SU-DHL-6 (cell line): ENCODE results near the gene TMEM9B.

Source experiments
- H2AFZ ChIP-seq: fragments of 200-600 bp; sonication (generic); 2 replicates; pipeline ENCODE4 v1.6.1; 2014; ENCODE audit warnings: low read depth, mild to moderate bottlenecking, moderate library complexity, mixed read lengths, antibody characterized with exemption, low read length; ENCODE audit not compliant: severe bottlenecking
- H3F3A ChIP-seq: fragments of 200-600 bp; shearing (Covaris generic); 2 replicates; pipeline ENCODE4 v1.6.0; 2016; ENCODE audit warnings: antibody characterized with exemption, mild to moderate bottlenecking; ENCODE audit not compliant: insufficient read depth
- H3K27ac ChIP-seq: fragments of 200-600 bp; sonication (generic); 2 replicates; pipeline ENCODE4 v1.5.1; 2016; ENCODE audit warnings: low read depth, mild to moderate bottlenecking, low read length, moderate library complexity, mixed read lengths
- H3K27me3 ChIP-seq: fragments of 200-600 bp; sonication (generic), shearing (Covaris generic); 2 replicates; pipeline ENCODE4 v1.6.0; 2014; ENCODE audit warnings: mild to moderate bottlenecking, low read length
- H3K36me3 ChIP-seq: fragments of 200-600 bp; sonication (generic); 2 replicates; pipeline ENCODE4 v1.6.1; 2014; ENCODE audit warnings: mild to moderate bottlenecking, low read length, mixed read lengths
- H3K4me2 ChIP-seq: fragments of 300-600, 200-600 bp; shearing (Covaris generic), sonication (generic); 2 replicates; pipeline ENCODE4 v1.6.0; 2014; ENCODE audit warnings: low read length, low read depth, mild to moderate bottlenecking; ENCODE audit not compliant: poor library complexity, severe bottlenecking
- H3K4me3 ChIP-seq: fragments of 200-600 bp; sonication (generic); 2 replicates; pipeline ENCODE4 v1.5.1; 2014; ENCODE audit warnings: antibody characterized with exemption, low read length, mild to moderate bottlenecking, mixed read lengths; ENCODE audit not compliant: insufficient read depth, poor library complexity, severe bottlenecking
- H3K79me2 ChIP-seq: fragments of 200-600 bp; sonication (generic); 2 replicates; pipeline ENCODE4 v1.6.1; 2014; ENCODE audit warnings: mild to moderate bottlenecking, low read length, moderate library complexity; ENCODE audit not compliant: insufficient read depth
- H3K9ac ChIP-seq: fragments of 200-600 bp; sonication (generic); 2 replicates; pipeline ENCODE4 v1.7.0; 2014; ENCODE audit warnings: mild to moderate bottlenecking, low read length
- H3K9me2 ChIP-seq: fragments of 200-600 bp; sonication (generic); replicated peaks from 2 replicates; pipeline ENCODE4 v1.6.1; 2014; ENCODE audit warnings: low read length; ENCODE audit not compliant: insufficient read depth
- H3K9me3 ChIP-seq: fragments of 200-600 bp; sonication (generic); 2 replicates; pipeline ENCODE4 v1.6.1; 2014; ENCODE audit warnings: low read length, mixed read lengths; ENCODE audit not compliant: insufficient read depth
- H4K20me1 ChIP-seq: fragments of 200-600 bp; sonication (generic); 2 replicates; pipeline ENCODE4 v1.6.1; 2014; ENCODE audit warnings: low read depth, mild to moderate bottlenecking, antibody characterized with exemption, low read length, moderate library complexity, mixed read lengths
- EZH2phosphoT487 ChIP-seq: fragments of 200-600 bp; sonication (generic), shearing (Covaris generic); conservative IDR thresholded peaks from 2 replicates; pipeline ENCODE4 v1.6.1; 2018; ENCODE audit warnings: mild to moderate bottlenecking, antibody characterized with exemption, low read length, moderate library complexity, mixed read lengths
- TF ChIP-seq, protein P1 (sequence below): fragments of 200-600 bp; sonication (generic); IDR thresholded peaks from one replicate; pipeline ENCODE4 v1.5.1; 2017; ENCODE audit warnings: antibody characterized with exemption, mild to moderate bottlenecking, low read length, moderate library complexity; ENCODE audit not compliant: insufficient read depth, poor library complexity, severe bottlenecking

Gene TMEM9B

DNA sequence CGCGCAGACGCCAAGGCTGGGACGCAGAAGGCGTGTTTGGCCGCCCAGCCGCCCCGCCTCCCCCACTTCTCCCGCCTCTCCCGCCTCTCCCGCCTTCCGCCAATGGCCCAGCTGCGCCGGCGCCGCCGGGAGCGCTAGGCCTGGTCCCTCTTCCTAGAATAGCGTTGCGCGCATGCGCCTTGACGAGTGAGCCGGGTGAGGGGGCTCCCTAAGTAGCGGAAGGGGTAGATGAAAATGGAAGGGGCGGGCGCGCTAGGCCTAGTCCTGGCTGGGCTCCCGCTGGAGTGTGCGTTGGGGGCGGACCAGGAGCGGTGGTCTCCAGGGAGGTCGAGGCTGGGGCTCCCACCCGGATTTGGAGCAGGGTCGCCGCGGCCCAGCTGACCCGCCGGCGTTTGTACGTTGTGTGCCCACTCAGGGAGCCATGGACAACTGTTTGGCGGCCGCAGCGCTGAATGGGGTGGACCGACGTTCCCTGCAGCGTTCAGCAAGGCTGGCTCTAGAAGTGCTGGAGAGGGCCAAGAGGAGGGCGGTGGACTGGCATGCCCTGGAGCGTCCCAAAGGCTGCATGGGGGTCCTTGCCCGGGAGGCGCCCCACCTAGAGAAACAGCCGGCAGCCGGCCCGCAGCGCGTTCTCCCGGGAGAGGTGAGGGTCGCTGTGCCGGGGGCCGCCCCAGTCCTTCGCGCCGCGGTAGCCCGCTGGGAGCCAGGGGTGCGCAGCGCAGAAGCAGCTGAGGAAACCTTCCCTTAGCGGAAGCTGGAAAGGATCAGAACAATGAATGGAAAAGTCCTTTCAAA lies 53.0 kb downstream of the TMEM9B start, which contains the start of gene AKIP1:
AKIP1 (plus strand) TSS at position 161 of the 795 bp plus-strand sequence; CDS start at position 422, 261 bp downstream.
- Histone ChIP-seq H3K9me2 (no peaks in the 10 kb centered on the region), H3K36me3 (no peaks in the 10 kb centered on the region), H4K20me1 (no peaks in the 10 kb centered on the region), H3K27me3 (no peaks in the 10 kb centered on the region), H3K4me2 (peak within 1 kb of the TSS; percentile 50), H3K79me2 (no peaks in the 10 kb centered on the region), H3K9ac (peak within 1 kb of the TSS; percentile 65), H3K4me3 (peak within 1 kb of the TSS; percentile 58), H3K9me3 (no peaks in the 10 kb centered on the region), H3F3A (peaks cover 10% of the 10 kb centered on the region), H2AFZ (peak within 1 kb of the TSS; percentile 97), H3K27ac (no peak within 1 kb of the TSS)
- TF ChIP-seq, protein P1, sequence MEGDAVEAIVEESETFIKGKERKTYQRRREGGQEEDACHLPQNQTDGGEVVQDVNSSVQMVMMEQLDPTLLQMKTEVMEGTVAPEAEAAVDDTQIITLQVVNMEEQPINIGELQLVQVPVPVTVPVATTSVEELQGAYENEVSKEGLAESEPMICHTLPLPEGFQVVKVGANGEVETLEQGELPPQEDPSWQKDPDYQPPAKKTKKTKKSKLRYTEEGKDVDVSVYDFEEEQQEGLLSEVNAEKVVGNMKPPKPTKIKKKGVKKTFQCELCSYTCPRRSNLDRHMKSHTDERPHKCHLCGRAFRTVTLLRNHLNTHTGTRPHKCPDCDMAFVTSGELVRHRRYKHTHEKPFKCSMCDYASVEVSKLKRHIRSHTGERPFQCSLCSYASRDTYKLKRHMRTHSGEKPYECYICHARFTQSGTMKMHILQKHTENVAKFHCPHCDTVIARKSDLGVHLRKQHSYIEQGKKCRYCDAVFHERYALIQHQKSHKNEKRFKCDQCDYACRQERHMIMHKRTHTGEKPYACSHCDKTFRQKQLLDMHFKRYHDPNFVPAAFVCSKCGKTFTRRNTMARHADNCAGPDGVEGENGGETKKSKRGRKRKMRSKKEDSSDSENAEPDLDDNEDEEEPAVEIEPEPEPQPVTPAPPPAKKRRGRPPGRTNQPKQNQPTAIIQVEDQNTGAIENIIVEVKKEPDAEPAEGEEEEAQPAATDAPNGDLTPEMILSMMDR: no peak
- no peak for TF ChIP-seq EZH2phosphoT487

DNA sequence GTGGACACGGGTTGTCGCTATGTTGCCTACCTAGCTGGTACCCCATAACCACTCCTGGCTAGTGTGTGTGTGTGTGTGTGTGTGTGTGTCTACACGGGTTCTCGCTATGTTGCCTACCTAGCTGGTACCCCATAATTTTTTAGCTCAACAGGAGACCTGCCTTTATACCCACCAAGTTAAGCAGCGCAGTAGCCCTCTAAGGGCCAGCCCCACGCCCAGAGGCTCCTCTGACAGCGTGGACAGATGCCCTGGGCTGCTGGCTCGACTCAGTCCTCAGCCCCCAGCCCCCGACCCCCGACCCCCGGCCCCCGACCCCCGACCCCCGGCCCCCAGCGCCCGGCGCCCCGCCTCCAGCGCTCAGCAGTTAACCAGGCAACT lies 53.6 kb downstream of the TMEM9B start:
- Histone ChIP-seq H3K79me2 (no peaks in the 10 kb centered on the region), H3K27me3 (no peaks in the 10 kb centered on the region), H2AFZ (no peak overlapping the region), H3F3A (peaks cover 10% of the 10 kb centered on the region), H3K9ac (peak overlapping the region; percentile 65), H3K4me3 (peak overlapping the region; percentile 58), H3K36me3 (no peaks in the 10 kb centered on the region), H3K9me2 (no peaks in the 10 kb centered on the region), H3K9me3 (no peaks in the 10 kb centered on the region), H3K27ac (no peak overlapping the region), H4K20me1 (no peaks in the 10 kb centered on the region), H3K4me2 (peak overlapping the region; percentile 50)
- TF ChIP-seq, protein P1: no peak
- TF ChIP-seq EZH2phosphoT487: no peak

DNA sequence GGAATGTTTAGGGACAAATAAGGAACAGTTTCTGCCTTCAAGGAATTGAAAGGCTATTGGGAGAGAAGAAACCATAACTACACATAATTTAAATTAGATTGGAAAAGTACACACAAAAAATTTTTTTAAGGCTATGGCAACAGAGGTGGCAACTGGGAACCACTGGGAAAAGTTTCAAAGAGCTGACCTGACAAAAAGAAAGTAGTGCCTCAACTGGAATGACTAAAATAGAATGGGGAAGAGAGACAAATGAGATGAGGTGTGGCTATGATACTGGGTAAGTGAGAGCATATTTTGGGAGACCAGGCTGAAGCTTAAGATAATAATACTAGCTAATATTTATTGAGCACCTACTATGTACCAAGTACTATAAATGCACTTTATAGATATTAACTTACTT lies 56.1 kb downstream of the TMEM9B start:
- TF ChIP-seq, protein P1: no peak
- no peak for TF ChIP-seq EZH2phosphoT487

More for the DNA sequence above, 56.1 kb downstream of the TMEM9B start:
- H3K9ac ChIP-seq: no peak overlapping the region
- no peaks in the 10 kb centered on the region for H3K79me2 ChIP-seq
- no peaks in the 10 kb centered on the region for H4K20me1 ChIP-seq
- H3K9me3 ChIP-seq: no peaks in the 10 kb centered on the region
- H2AFZ ChIP-seq: no peak overlapping the region
- H3K27me3 ChIP-seq: no peaks in the 10 kb centered on the region
- H3K4me3 ChIP-seq: no peak overlapping the region
- no peak overlapping the region for H3K4me2 ChIP-seq
- H3K36me3 ChIP-seq: no peaks in the 10 kb centered on the region
- H3F3A ChIP-seq: peaks cover 5% of the 10 kb centered on the region; the same call in 1 of the 2 replicates
- H3K9me2 ChIP-seq: no peaks in the 10 kb centered on the region
- no peak overlapping the region for H3K27ac ChIP-seq
